ENCODE results near the gene RUBCNL. TPM values are rescaled to one million over a fixed set of nuclear protein-coding genes. Genes with fewer than 3 reads are reported as not detected.

RUBCNL gene
- total RNA-seq, 3 donors from 2014 or later (not counting 1 experiment from before 2014, with no cell fraction given), result 1.6 to 2.3 (median 2.1) TPM

DNA sequence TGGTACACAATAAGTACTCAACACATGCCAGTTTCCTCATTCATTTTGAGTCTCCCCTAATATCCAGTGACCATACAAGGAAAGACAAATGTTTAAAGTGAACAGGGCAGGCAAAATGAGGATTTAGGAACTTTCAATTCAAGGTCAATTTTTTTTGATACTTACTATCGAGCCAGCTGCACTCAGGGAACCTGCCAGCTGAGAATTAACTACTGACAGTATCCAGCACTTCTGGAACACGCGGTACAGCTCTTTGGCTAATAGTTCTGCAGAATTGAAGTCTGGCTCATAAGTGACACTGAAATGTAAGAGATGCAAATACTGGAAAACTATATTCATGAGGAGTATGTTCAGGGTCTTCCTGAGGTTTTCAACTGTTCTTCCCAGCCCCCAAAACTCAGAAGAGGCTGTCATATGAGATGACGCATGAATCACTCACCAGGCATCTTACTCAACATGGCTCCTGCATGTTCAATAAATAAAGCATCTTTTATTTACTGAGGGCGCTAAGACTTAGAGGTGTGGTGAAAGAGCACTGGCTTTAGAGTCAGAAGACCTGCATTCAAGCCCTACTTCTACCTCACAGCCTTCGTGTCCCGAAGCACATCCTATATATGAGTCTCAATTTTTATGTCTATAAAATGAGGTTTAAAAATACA, 25.6 kb downstream of the RUBCNL start:
- Histone ChIP-seq H3K36me3 (ENCODE audit: control insufficient read depth, insufficient read depth, low read length) (no peaks in the 10 kb centered on the region), H3K27me3 (ENCODE audit: control insufficient read depth, insufficient read depth, low read length) (no peaks in the 10 kb centered on the region), H3K4me1 (ENCODE audit: control insufficient read depth, insufficient read depth, low read length) (no peaks in the 10 kb centered on the region), H3K9me3 (ENCODE audit: control insufficient read depth, insufficient read depth, low read length) (no peaks in the 10 kb centered on the region), H3K4me3 (ENCODE audit: low read length) (no peak overlapping the region), H3K27ac (ENCODE audit: low read length) (no peak overlapping the region)
- Mint-ChIP-seq H3K4me3 (no peak overlapping the region), H3K27ac (no peak overlapping the region), H3K36me3 (no peaks in the 10 kb centered on the region), H3K9me3 (no peaks in the 10 kb centered on the region), H3K27me3 (ENCODE audit: low read depth in 2 of 2) (peaks cover 0 to under 1% of the 10 kb centered on the region in 2 donors), H3K4me1 (no peaks in the 10 kb centered on the region)
- ATAC-seq (no peak), DNase-seq (no peak)
- TF ChIP-seq, protein P1, sequence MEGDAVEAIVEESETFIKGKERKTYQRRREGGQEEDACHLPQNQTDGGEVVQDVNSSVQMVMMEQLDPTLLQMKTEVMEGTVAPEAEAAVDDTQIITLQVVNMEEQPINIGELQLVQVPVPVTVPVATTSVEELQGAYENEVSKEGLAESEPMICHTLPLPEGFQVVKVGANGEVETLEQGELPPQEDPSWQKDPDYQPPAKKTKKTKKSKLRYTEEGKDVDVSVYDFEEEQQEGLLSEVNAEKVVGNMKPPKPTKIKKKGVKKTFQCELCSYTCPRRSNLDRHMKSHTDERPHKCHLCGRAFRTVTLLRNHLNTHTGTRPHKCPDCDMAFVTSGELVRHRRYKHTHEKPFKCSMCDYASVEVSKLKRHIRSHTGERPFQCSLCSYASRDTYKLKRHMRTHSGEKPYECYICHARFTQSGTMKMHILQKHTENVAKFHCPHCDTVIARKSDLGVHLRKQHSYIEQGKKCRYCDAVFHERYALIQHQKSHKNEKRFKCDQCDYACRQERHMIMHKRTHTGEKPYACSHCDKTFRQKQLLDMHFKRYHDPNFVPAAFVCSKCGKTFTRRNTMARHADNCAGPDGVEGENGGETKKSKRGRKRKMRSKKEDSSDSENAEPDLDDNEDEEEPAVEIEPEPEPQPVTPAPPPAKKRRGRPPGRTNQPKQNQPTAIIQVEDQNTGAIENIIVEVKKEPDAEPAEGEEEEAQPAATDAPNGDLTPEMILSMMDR (IDR thresholded peaks at IDR 0.05), result no peak
- intact Hi-C loops (cut with micrococcal nuclease), result no loop called here
- WGBS (ENCODE audit: insufficient coverage), result 91% methylated on average over 5 of the region's 7 CpGs

DNA sequence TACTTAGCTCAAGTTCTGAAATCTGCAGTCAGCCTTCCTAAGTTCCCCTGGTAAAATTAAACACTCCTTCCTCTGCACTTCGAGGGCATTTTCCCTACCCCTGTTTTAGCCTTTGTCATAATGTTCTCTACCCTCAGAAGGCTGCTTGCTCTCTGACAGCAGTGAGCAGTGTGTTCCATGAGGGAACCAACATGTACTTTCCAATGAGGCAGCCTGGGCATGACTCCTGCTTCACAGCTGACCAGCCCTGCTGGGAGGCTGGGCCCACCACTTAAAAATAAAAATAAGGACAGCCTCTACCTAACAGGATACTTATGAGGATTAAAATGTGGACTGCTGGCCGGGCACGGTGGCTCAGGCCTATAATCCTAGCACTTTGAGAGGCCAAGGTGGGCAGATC, 26.4 kb downstream of the RUBCNL start:
- no peak overlapping the region for H3K27ac ChIP-seq (ENCODE audit: low read length)
- no peaks in the 10 kb centered on the region for H3K9me3 Mint-ChIP-seq
- intact Hi-C loops (cut with micrococcal nuclease), result no loop called here
- TF ChIP-seq, protein P1 (IDR thresholded peaks at IDR 0.05), result no peak
- H3K4me1 Mint-ChIP-seq, result no peaks in the 10 kb centered on the region
- no peaks in the 10 kb centered on the region for H3K4me1 ChIP-seq (ENCODE audit: control insufficient read depth, insufficient read depth, low read length)
- no peaks in the 10 kb centered on the region for H3K36me3 Mint-ChIP-seq
- DNase-seq (no peak), ATAC-seq (no peak)
- peaks cover 0 to 2% of the 10 kb centered on the region in 2 donors for H3K27me3 Mint-ChIP-seq (ENCODE audit: low read depth in 2 of 2)
- WGBS (ENCODE audit: insufficient coverage), result 93% methylated on average over 3 of the region's 3 CpGs
- H3K27me3 ChIP-seq (ENCODE audit: control insufficient read depth, insufficient read depth, low read length), result no peaks in the 10 kb centered on the region
- H3K27ac Mint-ChIP-seq, result no peak overlapping the region
- H3K36me3 ChIP-seq (ENCODE audit: control insufficient read depth, insufficient read depth, low read length), result no peaks in the 10 kb centered on the region
- H3K4me3 Mint-ChIP-seq, result no peak overlapping the region
- H3K9me3 ChIP-seq (ENCODE audit: control insufficient read depth, insufficient read depth, low read length), result no peaks in the 10 kb centered on the region
- no peak overlapping the region for H3K4me3 ChIP-seq (ENCODE audit: low read length)

DNA sequence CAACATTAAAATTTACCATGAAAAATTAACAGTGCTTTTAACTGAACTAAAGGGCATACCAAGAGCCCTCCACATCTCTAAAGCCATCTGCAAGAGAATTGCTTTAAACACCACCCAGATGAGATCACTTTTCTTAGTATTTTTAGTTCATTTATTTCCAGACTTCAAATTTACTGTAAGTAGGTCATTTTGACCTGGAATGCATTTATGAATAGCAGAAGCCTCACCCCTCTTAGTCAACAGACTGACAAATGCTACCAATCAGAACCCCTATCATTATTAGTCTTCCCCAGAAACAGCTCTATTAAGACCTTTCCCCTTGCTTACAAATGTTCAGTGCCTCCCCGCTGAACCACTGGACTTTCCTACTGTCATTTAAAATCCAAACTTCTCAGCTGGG, 27.3 kb downstream of the RUBCNL start:
- Mint-ChIP-seq H3K36me3 (no peaks in the 10 kb centered on the region), H3K27me3 (ENCODE audit: low read depth in 2 of 2) (peaks cover 0 to 2% of the 10 kb centered on the region in 2 donors), H3K9me3 (no peaks in the 10 kb centered on the region), H3K4me3 (no peak overlapping the region), H3K4me1 (peaks cover 3% of the 10 kb centered on the region in 2 donors), H3K27ac (no peak overlapping the region)
- H3K9me3 ChIP-seq (ENCODE audit: control insufficient read depth, insufficient read depth, low read length), result no peaks in the 10 kb centered on the region
- no peak overlapping the region for H3K4me3 ChIP-seq (ENCODE audit: low read length)
- intact Hi-C loops (cut with micrococcal nuclease), result no loop called here
- H3K4me1 ChIP-seq (ENCODE audit: control insufficient read depth, insufficient read depth, low read length), result peaks cover 4% of the 10 kb centered on the region
- ATAC-seq (no peak), DNase-seq (no peak)
- no peak overlapping the region for H3K27ac ChIP-seq (ENCODE audit: low read length)
- TF ChIP-seq, protein P1 (IDR thresholded peaks at IDR 0.05), result no peak
- H3K36me3 ChIP-seq (ENCODE audit: control insufficient read depth, insufficient read depth, low read length), result no peaks in the 10 kb centered on the region
- no peaks in the 10 kb centered on the region for H3K27me3 ChIP-seq (ENCODE audit: control insufficient read depth, insufficient read depth, low read length)
- 80% methylated on average over 1 of the region's 1 CpG for WGBS (ENCODE audit: insufficient coverage)

Data from natural killer cell (primary cell).